ENCODE measurements around the gene C10orf67.
A peak's percentile ranks its signal among the peaks of the same experiment; 100 is the strongest.
"Not testable (repeated sequence)": the region's sequence is repeated elsewhere in the genome, so short reads cannot be mapped to it uniquely, and the experiment has no call there.

The C10orf67 gene

GRCh38 chr10:23322082-23322481 is 22.5 kb downstream of the C10orf67 start:
- DNase-seq, result no peak

- DNase-seq, result no peak
These were observed 24.8 kb downstream of the C10orf67 start for GRCh38 chr10:23319835-23320234.

GRCh38 chr10:23318359-23318758 is 26.2 kb downstream of the C10orf67 start:
- no peak for DNase-seq

- no peak for DNase-seq
These were observed 27.2 kb downstream of the C10orf67 start for GRCh38 chr10:23317416-23317815.

GRCh38 chr10:23316406-23316805 is 28.2 kb downstream of the C10orf67 start:
- no peak for DNase-seq

- DNase-seq, result no peak
These were observed 28.6 kb downstream of the C10orf67 start for GRCh38 chr10:23315966-23316365.

- DNase-seq, result peak; percentile 89 to 95 (median 91)
These were observed 29.8 kb downstream of the C10orf67 start for GRCh38 chr10:23314835-23315239.

- DNase-seq, result no peak
These were observed 33.6 kb downstream of the C10orf67 start for GRCh38 chr10:23311034-23311433.

- no peak for DNase-seq
These were observed 34.2 kb downstream of the C10orf67 start for GRCh38 chr10:23310404-23310803.

GRCh38 chr10:23299961-23300360 is 44.6 kb downstream of the C10orf67 start:
- not testable (repeated sequence) for DNase-seq

- DNase-seq, result peak; percentile 24 to 40 (median 32)
These were observed 49.9 kb downstream of the C10orf67 start for GRCh38 chr10:23294638-23295247.

GRCh38 chr10:23293973-23294590 is 50.5 kb downstream of the C10orf67 start:
- peak in 2 of 3 donors; percentile 5 to 20 for DNase-seq

GRCh38 chr10:23293145-23293724 is 51.4 kb downstream of the C10orf67 start:
- peak; percentile 32 to 43 (median 42) for DNase-seq

GRCh38 chr10:23291551-23292334 is 52.9 kb downstream of the C10orf67 start:
- DNase-seq, result no peak

- no peak for DNase-seq
These were observed 59.8 kb downstream of the C10orf67 start for GRCh38 chr10:23284674-23285335.

- no peak for DNase-seq
These were observed 60.4 kb downstream of the C10orf67 start for GRCh38 chr10:23284155-23284554.

- no peak for DNase-seq
These were observed 60.9 kb downstream of the C10orf67 start for GRCh38 chr10:23283680-23284079.

GRCh38 chr10:23281044-23281433 is 63.6 kb downstream of the C10orf67 start:
- no peak for DNase-seq

- DNase-seq, result no peak
These were observed 64.1 kb downstream of the C10orf67 start for GRCh38 chr10:23280419-23281043.

- DNase-seq, result no peak
These were observed 69.2 kb downstream of the C10orf67 start for GRCh38 chr10:23275355-23275754.

GRCh38 chr10:23274179-23274578 is 70.4 kb downstream of the C10orf67 start:
- not testable (repeated sequence) for DNase-seq

- no peak for DNase-seq
These were observed 74.1 kb downstream of the C10orf67 start for GRCh38 chr10:23270531-23270930.
